Measurements from ENCODE around the gene RBM4B.

GRCh38 chr11:66677599-66678375, at the start of gene RBM4B:
- TF ChIP-seq SUZ12 (IDR thresholded peaks at IDR 0.05; ENCODE audit: extremely low read depth, insufficient read depth, insufficient read length) (no peak), ZNF274 (IDR thresholded peaks at IDR 0.05; ENCODE audit: low read depth, low read length) (no peak)
